ENCODE data around the gene ENPP1.

Gene ENPP1

DNA sequence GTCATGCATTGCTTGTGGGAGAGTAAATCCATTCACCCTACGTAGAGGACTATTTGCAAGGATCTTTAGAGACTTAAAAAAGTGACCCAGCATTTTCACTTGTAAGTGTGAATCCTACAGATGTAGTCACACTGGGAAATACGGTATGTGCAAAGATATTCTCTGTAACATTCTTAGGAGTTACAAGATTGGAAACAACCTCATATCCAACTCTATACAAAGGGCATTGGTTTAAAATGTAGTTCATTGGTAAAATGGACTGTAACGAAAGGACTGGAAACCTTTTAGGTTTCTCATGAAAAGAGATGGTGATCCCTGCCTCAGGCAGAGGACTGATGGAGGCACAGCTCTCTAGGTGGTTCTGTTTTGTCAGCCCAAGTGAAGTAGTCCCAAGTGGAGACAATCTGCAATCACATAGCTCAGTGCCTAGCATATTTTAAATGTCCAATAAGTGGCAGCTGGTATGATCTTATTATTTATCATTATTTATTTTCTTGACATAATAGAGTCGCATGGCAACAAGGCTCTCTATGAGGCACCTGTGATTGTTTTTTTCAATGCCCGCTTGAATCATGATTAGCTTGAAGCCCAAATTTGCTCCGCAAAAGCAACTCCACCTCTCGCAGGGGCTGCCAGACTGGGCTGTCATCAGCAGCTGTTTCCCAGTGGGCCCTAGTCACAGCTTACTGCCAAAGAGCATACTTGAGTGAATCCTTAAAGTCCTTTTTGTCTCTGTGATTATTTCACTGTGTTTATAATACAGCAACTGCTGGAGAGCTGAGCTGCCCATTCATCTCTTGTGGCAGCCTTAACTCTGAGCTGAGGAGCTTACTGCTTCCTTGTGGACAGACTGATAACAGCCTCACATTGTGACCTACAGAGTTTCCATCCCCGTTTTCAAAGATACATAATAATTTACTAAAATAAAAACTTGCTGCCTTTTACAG lies 19.8 kb upstream of the ENPP1 start:
- no peak for DNase-seq

DNA sequence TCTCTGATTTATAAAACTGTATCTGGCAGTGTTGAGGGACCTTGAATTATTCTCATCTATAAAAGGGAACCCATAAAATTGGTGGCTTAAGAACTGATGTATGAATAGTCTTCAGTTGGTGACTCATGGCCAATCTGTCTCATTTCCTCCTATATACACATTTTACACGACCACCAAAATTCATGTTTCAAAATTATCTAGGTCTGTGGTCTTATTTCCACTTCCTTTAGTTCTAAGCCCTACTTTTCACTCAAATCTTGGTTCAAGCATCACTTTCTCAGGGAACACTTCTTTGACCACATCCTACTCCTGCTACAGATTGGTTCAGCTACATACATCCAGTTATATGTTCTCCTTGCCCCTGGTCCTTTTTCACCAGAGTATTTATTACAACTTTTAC lies 18.6 kb upstream of the ENPP1 start:
- DNase-seq: no peak

DNA sequence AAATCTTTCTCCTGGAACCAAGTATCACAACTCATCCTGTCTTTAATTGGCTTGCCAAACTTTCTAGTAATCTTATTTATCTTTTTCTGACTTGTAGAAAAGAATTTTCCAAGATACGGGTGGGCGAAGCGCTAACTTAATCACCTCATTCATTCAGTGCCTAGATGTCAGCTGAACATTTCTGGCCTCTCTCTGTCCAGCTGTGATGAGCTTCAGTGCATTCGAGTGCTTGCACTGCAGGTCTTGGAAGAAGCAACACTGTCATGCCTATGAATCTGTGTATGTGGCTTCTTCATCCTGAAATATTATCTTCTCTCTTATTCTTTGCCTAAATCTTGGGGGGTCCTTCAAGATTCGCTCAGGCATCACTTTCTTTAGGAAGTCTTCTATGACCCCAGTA lies 16.3 kb upstream of the ENPP1 start:
- DNase-seq: no peak

DNA sequence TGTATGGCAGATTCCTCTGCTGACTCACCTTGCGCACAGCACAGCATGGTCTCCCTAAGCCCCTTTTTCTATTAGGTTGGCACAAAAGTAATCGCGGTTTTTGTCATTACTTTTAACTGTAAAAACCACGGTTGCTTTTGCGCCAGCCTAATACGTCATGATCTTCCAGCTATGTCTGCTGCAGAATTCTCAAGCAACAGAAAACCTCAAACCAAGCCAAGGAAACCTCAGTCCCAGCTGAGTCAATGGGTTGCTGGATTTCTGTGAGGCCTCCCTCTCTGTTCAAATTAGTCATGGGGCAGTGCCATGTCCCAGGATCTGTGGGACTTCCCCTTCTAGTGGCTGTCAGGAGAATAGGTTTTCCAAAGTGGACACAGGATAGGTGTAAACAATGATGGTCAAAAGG lies 15.7 kb upstream of the ENPP1 start:
- DNase-seq: no peak

DNA sequence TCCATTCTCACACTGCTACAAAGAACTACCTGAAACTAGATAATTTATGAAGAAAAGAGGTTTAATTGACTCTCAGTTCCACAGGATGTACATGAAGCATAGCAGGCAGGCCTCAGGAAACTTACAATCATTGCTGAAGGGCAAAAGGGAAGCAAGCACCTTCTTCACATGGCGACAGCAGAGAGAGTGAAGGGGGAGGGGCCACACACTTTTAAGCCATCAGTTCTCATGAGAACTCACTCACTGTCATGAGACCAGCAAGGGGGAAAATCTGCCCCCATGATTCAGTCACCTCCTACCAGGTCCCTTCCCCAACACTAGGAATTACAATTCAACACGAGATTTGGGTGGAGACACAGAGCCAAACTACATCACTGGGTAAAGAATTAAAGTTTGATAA lies 12.5 kb upstream of the ENPP1 start:
- DNase-seq: no peak

DNA sequence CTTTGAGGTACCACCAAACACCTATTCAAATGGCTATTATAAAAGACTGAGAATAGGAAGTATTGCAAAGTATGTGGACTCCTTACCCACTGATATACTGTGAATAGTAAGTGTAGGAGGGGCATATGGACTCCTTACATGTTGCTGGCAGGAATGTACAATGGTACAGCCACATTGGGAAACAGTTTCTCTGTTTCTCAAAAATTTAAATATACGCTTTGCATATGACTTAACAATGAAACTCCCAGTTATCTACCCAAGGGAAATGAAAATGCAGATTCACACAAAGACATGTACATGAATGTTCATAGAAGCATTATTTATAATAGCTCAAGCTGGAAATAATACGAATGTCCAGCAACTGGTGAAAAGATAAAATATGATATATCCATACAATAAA lies 5.5 kb upstream of the ENPP1 start:
- no peak for DNase-seq

DNA sequence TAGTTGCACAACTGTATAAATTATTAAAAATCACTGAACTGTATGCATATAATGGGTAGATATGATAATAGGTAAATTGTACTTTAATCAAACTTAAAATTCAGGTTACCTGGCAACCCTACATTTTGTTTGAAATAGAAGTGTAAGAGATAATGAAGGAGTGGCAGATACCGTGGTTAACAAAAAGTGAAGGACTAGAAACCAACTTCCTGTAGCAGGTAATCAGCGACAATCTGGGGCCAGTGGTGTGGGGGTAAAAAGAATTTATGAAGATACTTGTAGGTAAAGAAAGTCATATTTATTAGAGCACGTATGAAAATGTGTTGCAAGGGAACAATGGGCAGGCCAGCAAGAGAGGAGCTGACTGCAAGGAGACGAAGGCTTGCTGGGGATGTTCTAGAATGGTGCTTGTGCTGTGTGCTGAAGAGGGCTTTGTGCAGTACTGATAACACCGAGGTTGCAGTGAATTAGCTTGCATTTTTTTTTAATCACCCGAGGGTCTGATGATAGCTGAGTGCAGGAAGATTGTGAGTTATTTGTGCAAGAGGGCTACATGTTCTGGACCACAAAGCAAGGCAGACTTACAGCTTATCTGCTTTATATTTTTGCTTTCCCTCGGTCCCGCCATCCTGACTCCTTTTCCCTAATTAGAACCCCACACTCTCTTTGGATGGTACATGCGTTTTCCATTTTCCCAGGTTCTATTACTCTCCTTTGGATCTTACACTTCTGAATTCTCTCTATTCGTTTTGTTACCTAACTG lies 4.6 kb upstream of the ENPP1 start:
- no peak for DNase-seq

DNA sequence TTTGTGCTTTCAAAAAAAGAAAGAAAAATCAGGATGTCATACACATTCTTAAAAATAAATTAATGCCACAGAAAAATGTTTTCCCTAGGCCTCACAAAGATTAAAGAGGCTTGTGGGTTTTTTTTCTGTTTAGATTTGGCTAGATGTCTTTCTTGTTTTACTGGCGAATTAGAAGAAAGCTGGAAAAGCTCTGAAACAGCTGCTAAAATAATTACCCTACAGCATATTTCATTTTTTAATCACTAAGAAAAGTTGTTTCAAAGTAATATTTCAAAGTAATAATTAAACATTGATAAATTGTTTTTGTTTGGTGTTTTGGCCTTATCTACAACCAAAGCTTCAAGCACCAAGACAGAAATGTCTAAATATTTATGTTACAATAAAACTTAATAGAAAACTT lies 3.7 kb upstream of the ENPP1 start:
- DNase-seq: no peak

DNA sequence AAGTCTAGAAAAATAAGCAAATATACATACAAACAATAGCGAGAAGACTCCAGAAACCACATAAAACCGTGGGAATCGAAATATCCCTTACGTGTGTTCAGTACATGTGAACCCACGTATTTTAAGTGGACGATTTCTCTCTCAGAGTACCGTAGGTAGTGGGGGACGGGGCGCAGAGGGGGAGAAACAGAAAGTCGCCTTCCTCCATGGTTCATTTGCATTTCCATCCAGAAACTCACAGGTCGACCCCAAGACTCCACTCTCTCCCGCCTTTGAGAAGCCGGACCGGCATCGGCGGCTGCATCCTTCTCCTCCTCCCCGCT lies 538 bp upstream of the ENPP1 start:
- DNase-seq: no peak

DNA sequence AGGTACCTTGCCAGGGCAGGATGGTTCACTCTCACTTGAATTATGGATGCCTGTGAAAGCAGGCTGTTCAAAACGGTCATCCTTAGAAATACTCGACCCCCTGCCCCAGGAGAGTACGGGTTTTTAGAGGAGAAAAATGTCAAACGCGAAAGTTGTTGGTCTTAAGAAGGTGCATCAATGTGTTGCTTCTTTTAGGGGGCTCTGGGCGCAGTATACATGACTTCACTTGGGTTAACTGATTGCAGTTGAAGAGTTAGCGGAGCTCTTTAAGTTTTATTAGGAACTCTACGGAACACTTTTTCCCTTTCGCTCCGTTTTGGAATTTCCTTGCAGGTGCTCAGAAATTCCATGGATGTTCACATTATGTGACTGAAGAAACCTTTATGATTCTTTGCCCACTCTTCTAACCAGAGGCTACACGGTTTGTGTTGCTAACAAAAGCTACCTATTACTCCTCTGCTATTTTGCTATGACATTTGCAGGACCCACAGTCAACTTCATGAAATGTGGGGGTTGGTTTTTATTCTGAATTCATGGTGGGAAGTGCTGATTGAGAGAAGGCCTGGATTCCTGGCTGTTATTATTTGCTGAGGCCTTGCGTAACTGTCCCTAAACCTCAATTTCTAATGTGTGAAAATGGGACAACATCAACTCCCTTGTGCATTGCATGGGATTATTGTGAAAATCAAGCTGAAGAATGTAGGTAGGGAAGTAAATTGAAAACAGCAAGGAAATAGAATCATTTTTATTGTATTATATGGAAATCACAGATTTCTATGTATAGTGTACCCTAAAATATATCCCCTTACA lies 845 bp downstream of the ENPP1 start:
- DNase-seq: no peak

DNA sequence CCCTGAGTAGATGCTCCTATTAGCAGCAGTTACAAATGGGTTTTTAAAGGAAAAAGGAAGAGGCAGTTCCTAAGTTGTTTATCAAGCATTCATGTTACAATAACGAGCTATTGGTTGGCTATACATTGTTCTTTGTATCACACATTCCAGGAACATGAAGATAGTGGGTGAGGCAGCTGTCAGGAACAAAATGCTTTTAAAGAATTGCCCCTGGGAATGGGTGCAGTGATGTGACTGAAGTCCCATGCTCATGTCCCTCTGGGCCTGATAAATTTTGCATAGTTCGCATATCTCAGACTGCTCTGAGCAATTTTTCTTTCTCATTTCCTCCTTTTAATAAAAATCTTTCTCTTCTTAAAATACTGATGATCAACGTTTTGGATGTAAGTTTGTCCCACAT lies 3.7 kb downstream of the ENPP1 start:
- no peak for DNase-seq

DNA sequence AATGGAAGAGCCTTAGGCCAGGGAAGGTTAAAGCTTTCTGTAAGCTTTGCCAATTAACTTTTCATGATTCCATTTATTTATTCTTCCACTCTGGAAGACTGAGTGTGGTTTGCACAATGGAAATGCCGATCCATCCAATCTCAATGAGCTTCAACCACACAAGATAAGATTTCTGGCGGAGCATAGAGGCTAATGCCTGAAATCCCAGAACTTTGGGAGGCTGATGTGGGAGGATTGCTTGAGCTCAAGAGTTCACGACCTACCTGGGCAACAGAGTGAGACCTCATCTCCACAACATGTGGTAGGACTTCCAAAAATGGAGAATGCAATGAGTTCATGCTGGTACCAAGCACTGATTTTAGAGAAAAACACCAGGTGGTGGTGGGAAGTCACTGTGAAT lies 6.2 kb downstream of the ENPP1 start:
- no peak for DNase-seq

DNA sequence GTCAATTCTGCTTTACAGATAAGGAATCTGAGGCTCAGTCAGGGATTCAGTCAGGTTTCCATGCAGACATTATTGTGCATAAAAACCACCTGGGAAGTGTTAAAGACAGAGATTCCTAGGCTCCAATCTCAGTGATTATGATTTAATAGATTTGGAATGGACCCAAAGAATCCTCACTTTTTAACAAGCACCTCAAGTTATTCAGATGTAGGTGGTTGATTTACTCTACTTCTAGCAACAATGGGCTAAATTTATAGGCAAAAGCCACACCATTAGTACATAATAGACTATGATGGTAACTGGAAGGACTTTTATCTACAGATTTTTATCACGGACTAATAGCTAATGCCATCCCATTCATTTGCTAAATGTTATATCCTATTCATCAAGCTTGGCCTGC lies 9.0 kb downstream of the ENPP1 start:
- DNase-seq: no peak

DNA sequence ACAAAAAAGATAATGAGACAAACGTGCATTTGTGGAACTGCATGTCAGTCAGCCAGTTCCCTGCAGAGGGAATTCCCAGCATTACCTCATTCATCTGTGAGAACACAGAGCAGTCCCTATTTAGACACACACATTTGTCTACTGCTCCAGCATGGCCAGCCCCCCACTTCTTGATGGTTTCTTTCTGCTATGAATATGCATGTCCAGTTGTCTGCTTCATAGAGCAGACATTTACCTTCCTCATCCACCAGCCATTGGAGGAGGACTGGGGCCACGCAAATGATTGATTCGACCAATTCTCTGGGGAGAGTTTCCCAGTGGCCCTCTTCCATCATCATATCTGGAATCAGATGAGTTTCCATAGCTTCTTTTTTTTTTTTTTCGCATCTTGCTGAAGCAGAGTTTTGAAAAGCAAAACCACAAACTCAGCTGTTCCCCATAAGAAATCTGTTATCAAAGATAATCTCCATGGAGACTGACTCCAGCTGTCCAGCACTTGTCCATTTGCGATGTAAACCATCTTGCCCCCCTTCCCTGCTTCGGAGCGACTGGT lies 11.8 kb downstream of the ENPP1 start:
- DNase-seq: no peak

DNA sequence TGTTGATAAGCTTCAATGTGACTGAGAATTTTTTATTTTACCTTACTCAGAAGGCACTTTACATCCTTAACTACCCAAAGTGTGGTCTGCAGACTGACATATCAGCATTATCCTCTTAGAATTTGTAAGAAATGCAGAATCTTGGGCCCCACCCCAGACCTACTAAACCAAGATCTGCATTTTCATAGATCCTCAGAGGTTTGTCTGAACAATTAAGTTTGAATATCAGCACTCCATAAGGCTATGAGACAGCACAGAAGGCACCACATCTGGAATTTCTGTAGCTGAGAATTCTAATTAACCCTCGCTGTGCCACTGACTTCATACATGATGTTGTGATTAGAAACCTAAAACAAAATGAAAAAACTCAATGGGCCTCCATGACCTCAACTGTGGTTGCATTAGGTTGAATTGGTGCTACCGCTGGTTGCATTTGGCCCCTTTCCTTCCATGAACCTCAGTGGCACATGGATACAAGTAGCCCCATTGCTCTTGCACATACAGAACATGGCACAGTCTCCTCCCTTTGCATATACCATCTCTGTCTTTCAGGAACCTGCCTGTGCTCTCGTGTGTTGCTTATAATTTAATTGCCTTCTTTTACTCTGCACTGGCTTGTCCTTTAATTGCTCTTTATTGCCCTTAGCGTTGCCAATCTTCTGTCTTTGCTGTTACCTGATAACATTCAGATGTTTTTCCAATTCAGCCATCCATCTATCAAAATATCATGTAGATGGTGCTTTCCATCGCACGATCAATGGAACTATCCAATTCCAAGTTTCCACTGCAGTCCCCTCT lies 13.4 kb downstream of the ENPP1 start:
- no peak for DNase-seq

DNA sequence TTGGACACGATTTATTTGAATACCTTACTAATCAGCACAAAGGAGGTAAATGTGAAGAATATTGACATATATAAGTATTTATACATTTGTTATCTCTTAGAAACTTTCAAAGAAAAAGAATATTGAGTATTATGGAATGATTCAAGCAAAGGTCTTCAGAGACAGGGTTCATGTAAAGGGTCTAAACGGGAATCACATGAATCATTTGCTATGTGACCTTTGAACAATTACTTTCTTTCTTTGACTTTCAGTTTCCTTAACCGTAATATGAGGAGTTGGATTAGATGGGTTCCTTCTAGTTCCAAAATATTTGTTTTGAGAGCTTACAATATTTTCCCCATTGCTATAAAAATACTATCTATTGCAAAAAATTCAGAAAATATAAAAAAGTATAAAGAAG lies 14.3 kb downstream of the ENPP1 start:
- no peak for DNase-seq

DNA sequence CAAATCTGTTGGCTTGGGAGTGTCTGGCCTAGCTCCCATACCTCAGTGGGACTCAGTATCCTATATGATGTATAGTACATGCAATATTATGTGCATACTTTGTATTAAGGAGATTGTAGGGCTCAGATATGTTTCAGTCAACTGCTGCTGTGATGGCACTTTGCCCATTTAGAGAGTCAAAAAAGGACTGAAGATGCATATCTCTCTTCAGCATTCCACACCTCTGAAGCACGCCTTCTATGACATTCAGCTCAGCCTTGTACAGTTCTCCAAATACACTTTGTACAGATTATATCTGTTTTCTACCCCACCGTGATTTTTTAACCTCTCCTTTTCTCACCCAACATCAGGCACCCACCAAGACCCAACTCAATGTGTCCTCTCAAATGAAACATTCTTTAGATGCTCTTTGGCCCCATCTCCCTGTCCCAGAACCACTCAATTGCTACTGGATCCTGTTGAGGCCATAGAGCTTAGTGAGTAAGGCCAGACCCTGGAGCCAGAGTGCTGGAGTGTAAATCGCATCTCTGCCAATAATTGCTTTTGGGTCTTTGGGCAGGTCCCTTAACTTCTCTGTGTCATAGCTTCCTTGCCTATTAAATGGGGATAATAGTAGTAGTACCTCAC lies 15.6 kb downstream of the ENPP1 start:
- DNase-seq: no peak

DNA sequence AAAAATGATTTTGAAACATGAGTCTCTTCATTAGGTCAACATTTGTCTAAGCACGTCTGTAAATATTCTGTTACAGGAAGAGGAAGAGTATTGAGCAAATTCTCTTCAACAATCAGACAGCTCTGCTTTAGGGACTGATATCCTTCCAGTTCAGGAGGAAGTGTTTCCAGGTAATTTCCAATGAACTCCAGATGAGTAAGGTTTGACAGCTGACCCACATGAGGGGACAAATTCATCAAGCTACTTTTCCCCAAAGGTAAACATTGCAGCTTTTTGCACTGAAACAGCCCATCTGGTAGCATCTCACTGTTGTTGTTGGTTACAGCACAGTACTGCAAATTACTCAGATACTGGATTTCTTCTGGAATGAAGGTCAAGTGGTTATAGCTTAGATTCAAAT lies 18.1 kb downstream of the ENPP1 start:
- no peak for DNase-seq

DNA sequence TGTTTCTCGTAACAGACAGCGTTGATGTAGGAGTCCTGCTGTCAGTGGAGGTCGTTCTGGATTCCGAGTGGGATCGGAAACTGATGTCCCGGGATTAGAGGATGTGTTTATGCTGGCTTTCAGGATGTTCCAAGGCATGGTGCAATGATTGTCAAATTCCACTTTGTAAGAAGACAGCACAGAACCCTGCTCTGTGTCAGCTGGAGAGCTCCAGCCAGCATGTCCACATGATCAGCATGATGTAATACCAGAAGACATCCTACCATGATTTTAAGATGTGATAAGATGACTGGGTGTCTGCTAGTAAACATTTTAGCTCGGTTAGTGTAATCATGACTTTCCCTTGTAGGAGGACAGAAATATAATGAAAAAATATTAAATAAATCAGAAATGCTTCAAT lies 20.3 kb downstream of the ENPP1 start:
- DNase-seq: no peak

DNA sequence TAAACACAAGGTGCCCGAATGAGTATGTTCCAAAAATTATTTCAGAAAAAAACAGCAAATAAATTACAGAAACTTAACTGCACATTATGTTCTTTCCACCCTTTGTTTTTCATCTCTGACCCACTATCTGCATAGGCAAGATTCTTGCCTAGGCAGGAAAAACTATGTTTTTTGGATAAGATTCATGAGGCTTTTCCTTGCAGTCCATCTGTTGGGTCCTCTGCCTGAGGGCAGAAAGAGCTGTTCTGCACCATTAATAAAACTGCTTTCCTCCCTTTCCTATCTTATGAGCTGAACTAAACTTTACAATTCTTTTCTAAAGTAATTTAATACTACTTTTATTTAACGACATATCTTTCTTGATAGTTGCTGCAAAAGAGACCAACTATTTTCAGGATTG lies 21.1 kb downstream of the ENPP1 start:
- no peak for DNase-seq

DNA sequence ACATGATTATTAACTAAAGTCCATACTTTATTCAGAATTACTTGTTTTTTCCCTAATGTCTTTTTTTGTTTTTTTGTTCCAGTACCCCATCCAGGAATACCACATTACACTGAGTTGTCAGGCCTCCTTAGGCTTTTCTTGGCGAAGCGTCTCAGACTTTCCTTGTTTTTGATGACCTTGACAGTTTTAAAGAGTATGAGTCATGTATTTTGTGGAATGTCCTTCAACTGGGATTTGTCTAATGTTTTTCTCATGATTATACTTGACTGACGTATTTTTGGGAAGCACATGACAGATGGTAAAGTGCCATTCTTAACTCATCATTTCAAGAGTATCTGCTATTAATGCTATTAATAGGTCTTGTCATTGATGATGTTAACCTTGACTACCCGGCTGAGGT lies 23.6 kb downstream of the ENPP1 start:
- no peak for DNase-seq

DNA sequence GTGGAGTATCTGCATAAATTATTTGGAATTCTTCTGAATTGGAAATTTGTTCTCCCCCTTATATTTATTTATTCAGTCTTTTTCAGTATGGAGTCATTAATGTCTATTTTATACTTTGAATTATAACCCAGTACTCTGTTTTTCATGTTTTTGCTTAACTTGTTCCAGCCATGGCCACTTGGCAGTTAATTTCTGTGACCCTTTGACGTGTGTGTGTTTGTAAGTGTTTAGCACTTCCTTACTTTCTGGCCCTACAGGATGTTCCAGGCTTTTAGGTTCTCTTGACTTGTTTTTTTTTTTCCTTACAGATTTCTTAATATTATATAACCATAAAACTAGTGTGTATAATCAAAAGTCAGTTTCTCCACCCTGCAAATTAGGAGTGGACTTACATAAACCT lies 24.1 kb downstream of the ENPP1 start:
- no peak for DNase-seq

All from NCI-H446 treated with DMSO at 0.1 percent for 48 hours (cell line).